Lower leg skin (tissue), 4 donors: ENCODE results near the gene FOXP1. TPM values are rescaled to one million over a fixed set of nuclear protein-coding genes. Genes with fewer than 3 reads are reported as not detected.

Experiments used
- DNase-seq, 2 donors: peaks; one replicate each; pipeline ENCODE4 v3.0.0-alpha.2; 2019; ENCODE audit warnings: low spot score in 2 of 2
- H3K4me3 ChIP-seq: fragments of 200-600 bp; sonication (generic); 2 replicates; pipeline ENCODE4 v1.5.1; 2017; ENCODE audit warnings: mild to moderate bottlenecking, low read depth; ENCODE audit not compliant: poor library complexity, severe bottlenecking
- CTCF ChIP-seq, 3 donors: fragments of 450-650 bp; IDR thresholded peaks; one replicate each; pipeline ENCODE4 v1.5.1; 2016; ENCODE audit warnings: antibody characterized with exemption in 3 of 3, mild to moderate bottlenecking in 3 of 3, moderate library complexity in 2 of 3
- POLR2A ChIP-seq, 2 donors: fragments of 450-650 bp; IDR thresholded peaks; one replicate each; pipeline ENCODE4 v1.6.1; 2016 to 2017; ENCODE audit warnings: antibody characterized with exemption in 2 of 2, mild to moderate bottlenecking in 1 of 2, moderate library complexity in 1 of 2
- WGBS, 2 donors: methylation state at CpG; one replicate each; pipeline ENCODE4 v1.1.5; 2018; 5-methylcytosine and 5-hydroxymethylcytosine counted together
- intact Hi-C: fragments of 100-400 bp; cut with DNase I; formaldehyde crosslinking; loops from one replicate; pipeline ENCODE4 v1.15.0; 2023; ENCODE audit warnings: low total_unique reads
- total RNA-seq, 4 donors: library from RNA; depleted of rRNA; stranded (reverse); fragments of >200 nt; gene quantifications; one replicate each; pipeline ENCODE4 v1.1.0, GENCODE V29; 2016

The FOXP1 gene
- total RNA-seq, 4 donors from 2014 or later: 46.6 to 66.6 (median 55.2) TPM

- H3K4me3 ChIP-seq: no peak overlapping the region
- intact Hi-C loops: no loop called here
- DNase-seq: no peak
- TF ChIP-seq POLR2A (IDR thresholded peaks at IDR 0.05): no peak
- TF ChIP-seq CTCF (IDR thresholded peaks at IDR 0.05): no peak
- 78 to 88% methylated on average over 5 of the region's 5 CpGs for WGBS, 2 donors
Measured at GRCh38 chr3:70974747-70975146, 608.8 kb downstream of the FOXP1 start.

DNA sequence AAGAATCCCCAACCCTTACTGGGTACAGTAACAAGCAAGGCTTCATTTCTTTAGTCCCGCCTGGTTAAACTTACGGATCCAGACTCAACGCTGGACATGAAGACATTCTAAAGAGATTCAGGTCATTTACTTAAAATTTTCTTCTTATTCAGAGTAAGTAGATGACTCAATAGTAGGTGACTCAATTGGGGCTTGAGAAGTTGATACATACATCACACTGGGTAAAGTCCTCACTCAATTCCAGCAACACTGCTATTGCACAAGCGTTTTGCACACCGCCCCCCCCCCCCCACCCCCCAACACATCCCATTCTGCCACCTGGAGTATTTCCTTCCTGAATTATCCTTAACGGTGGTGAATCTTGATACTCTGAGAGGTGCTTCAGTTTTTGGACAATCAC lies 610.0 kb downstream of the FOXP1 start:
- no peak for TF ChIP-seq CTCF (IDR thresholded peaks at IDR 0.05)
- no peak for TF ChIP-seq POLR2A (IDR thresholded peaks at IDR 0.05)
- DNase-seq: no peak
- no peak overlapping the region for H3K4me3 ChIP-seq
- WGBS, 2 donors: 93% methylated on average over 6 of the region's 6 CpGs
- intact Hi-C loops: no loop called here

GRCh38 chr3:70972855-70973254 lies 610.7 kb downstream of the FOXP1 start:
- TF ChIP-seq CTCF (IDR thresholded peaks at IDR 0.05): no peak
- no peak for TF ChIP-seq POLR2A (IDR thresholded peaks at IDR 0.05)
- WGBS, 2 donors: 93 to 94% methylated on average over 11 of the region's 11 CpGs
- intact Hi-C loops: no loop called here
- no peak for DNase-seq
- H3K4me3 ChIP-seq: no peak overlapping the region

- intact Hi-C loops: no loop called here
Measured at GRCh38 chr3:70970952-70971351, 612.6 kb downstream of the FOXP1 start.

DNA sequence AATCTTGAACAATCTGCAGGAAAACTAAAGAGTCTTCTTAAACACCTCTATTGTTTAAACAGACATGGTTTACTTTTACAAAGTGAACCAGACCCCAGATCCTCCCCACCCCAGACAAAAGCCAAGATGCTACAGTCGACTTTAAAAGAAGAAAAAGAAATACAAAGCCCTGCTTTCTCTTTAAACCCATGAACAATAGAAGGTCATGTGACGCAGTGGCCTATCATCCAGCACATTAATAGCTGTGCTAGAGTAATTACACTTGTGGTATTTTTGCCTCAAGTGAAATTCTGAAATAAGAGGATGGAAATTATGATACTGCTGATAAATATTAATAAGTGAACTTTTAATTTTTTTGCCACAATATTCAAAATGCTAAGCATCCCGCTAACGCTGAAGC lies 613.4 kb downstream of the FOXP1 start:
- intact Hi-C loops: no loop called here
- no peak overlapping the region for H3K4me3 ChIP-seq
- no peak for DNase-seq
- TF ChIP-seq CTCF (IDR thresholded peaks at IDR 0.05) (no peak), POLR2A (IDR thresholded peaks at IDR 0.05) (no peak)
- WGBS, 2 donors: 75 to 76% methylated on average over 4 of the region's 4 CpGs

More at GRCh38 chr3:70970952-70971351, 612.6 kb downstream of the FOXP1 start:
- no peak for DNase-seq
- no peak overlapping the region for H3K4me3 ChIP-seq
- 75 to 83% methylated on average over 6 of the region's 6 CpGs for WGBS, 2 donors
- TF ChIP-seq CTCF (IDR thresholded peaks at IDR 0.05) (no peak), POLR2A (IDR thresholded peaks at IDR 0.05) (no peak)
